Measurements from ENCODE around the gene ENOX2.
"Not testable (repeated sequence)": the region's sequence is repeated elsewhere in the genome, so short reads cannot be mapped to it uniquely, and the experiment has no call there.

The ENOX2 gene

GRCh38 chrX:130827648-130828047, 75.4 kb downstream of the ENOX2 start:
- no peak for DNase-seq (ENCODE audit: low read depth, low spot score)

- no peak for DNase-seq (ENCODE audit: low read depth, low spot score)
Measured at GRCh38 chrX:130826249-130826648, 76.8 kb downstream of the ENOX2 start.

GRCh38 chrX:130825525-130825924, 77.5 kb downstream of the ENOX2 start:
- no peak for DNase-seq (ENCODE audit: low read depth, low spot score)

GRCh38 chrX:130819367-130819766, 83.6 kb downstream of the ENOX2 start:
- DNase-seq (ENCODE audit: low read depth, low spot score): not testable (repeated sequence)

- DNase-seq (ENCODE audit: low read depth, low spot score): not testable (repeated sequence)
Measured at GRCh38 chrX:130813932-130814331, 89.1 kb downstream of the ENOX2 start.

GRCh38 chrX:130810561-130810960, 92.4 kb downstream of the ENOX2 start:
- no peak for DNase-seq (ENCODE audit: low read depth, low spot score)

- DNase-seq (ENCODE audit: low read depth, low spot score): no peak
Measured at GRCh38 chrX:130805903-130806302, 97.1 kb downstream of the ENOX2 start.

GRCh38 chrX:130803537-130803936, 99.5 kb downstream of the ENOX2 start:
- no peak for DNase-seq (ENCODE audit: low read depth, low spot score)

GRCh38 chrX:130801901-130802300, 101.1 kb downstream of the ENOX2 start:
- no peak for DNase-seq (ENCODE audit: low read depth, low spot score)

- DNase-seq (ENCODE audit: low read depth, low spot score): no peak
Measured at GRCh38 chrX:130799393-130799792, 103.6 kb downstream of the ENOX2 start.

- DNase-seq (ENCODE audit: low read depth, low spot score): no peak
Measured at GRCh38 chrX:130793975-130794374, 109.0 kb downstream of the ENOX2 start.

- DNase-seq (ENCODE audit: low read depth, low spot score): not testable (repeated sequence)
Measured at GRCh38 chrX:130791870-130792269, 111.1 kb downstream of the ENOX2 start.

- DNase-seq (ENCODE audit: low read depth, low spot score): no peak
Measured at GRCh38 chrX:130789793-130790192, 113.2 kb downstream of the ENOX2 start.

- no peak for DNase-seq (ENCODE audit: low read depth, low spot score)
Measured at GRCh38 chrX:130788786-130789581, 114.0 kb downstream of the ENOX2 start.

GRCh38 chrX:130786030-130786429, 117.0 kb downstream of the ENOX2 start:
- DNase-seq (ENCODE audit: low read depth, low spot score): no peak

- no peak for DNase-seq (ENCODE audit: low read depth, low spot score)
Measured at GRCh38 chrX:130778773-130779172, 124.2 kb downstream of the ENOX2 start.

- DNase-seq (ENCODE audit: low read depth, low spot score): no peak
Measured at GRCh38 chrX:130775849-130776248, 127.2 kb downstream of the ENOX2 start.

GRCh38 chrX:130772776-130773143, 130.2 kb downstream of the ENOX2 start:
- no peak for DNase-seq (ENCODE audit: low read depth, low spot score)

GRCh38 chrX:130772105-130772775, 130.8 kb downstream of the ENOX2 start:
- DNase-seq (ENCODE audit: low read depth, low spot score): no peak

GRCh38 chrX:130771648-130772047, 131.4 kb downstream of the ENOX2 start:
- no peak for DNase-seq (ENCODE audit: low read depth, low spot score)

- no peak for DNase-seq (ENCODE audit: low read depth, low spot score)
Measured at GRCh38 chrX:130771230-130771629, 131.8 kb downstream of the ENOX2 start.

- peak; percentile 5 for DNase-seq (ENCODE audit: low read depth, low spot score)
Measured at GRCh38 chrX:130770615-130771014, 132.4 kb downstream of the ENOX2 start.

GRCh38 chrX:130769835-130770234, 133.2 kb downstream of the ENOX2 start:
- no peak for DNase-seq (ENCODE audit: low read depth, low spot score)

All from brain pericyte (primary cell).